ENCODE data around the gene ASPSCR1.

DNA sequence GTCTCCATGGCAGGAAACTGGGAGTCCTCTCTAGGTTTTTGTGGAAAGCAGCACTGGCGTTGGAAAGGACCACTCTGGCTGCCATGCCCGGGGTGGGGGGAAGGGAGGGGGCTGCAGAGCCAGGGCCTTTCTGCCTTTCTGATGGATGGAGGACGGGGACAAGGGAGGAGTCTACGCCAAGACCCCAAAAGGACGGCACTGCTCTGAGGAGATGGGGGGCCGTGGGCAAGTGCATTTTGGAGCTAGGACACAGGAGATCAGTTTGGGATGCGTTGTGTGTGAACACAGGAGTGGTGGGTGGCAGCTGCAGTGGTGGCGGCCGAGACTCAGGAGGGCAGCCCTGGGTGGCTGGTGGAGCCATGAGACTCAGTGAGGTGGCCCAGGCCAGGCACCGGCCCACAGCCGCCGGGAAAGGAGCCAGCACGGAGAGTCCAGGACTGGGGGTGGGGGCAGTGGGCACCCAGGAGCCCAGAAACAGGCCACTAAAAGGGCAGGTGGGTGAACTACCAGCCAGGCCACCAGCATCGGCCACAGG is 43.2 kb downstream of the ASPSCR1 start:
- TF ChIP-seq ZFP30 (CRISPR knock-in tag; IDR thresholded peaks at IDR 0.05) (no peak), ZNF8 (CRISPR knock-in tag; IDR thresholded peaks at IDR 0.05) (no peak), RARB (CRISPR knock-in tag; IDR thresholded peaks at IDR 0.05) (no peak), ZNF70 (CRISPR knock-in tag; IDR thresholded peaks at IDR 0.05) (no peak), CREB5 (CRISPR knock-in tag; IDR thresholded peaks at IDR 0.05; ENCODE audit: low read depth) (no peak), SNAI2 (CRISPR knock-in tag; IDR thresholded peaks at IDR 0.05) (no peak), BACH2 (CRISPR knock-in tag; IDR thresholded peaks at IDR 0.05; ENCODE audit: borderline replicate concordance) (no peak), ESRRG (CRISPR knock-in tag; IDR thresholded peaks at IDR 0.05) (no peak)
